ENCODE results near the gene KLHL29. TPM values are rescaled to one million over a fixed set of nuclear protein-coding genes. Genes with fewer than 3 reads are reported as not detected.

The KLHL29 gene
- total and polyA plus RNA-seq, 10 of the 15 experiments (the other 5 are each of a cell fraction or from before 2014, with no cell fraction given), result 1.4 to 19.5 (median 6.1) TPM

GRCh38 chr2:23657371-23657770, 272.4 kb downstream of the KLHL29 start:
- in situ Hi-C loops (cut with MboI), result no loop called here
- ChIA-PET POLR2A (no interaction called here), SMC1A (ENCODE audit: uncharacterized antibody, unreplicated experiment) (no interaction called here), RAD21 (ENCODE audit: unreplicated experiment) (no interaction called here), CTCF (no interaction called here)
- peaks cover 4% of the 10 kb centered on the region; the same call in 1 of the 2 replicates for H3K4me1 ChIP-seq (ENCODE audit: control insufficient read depth, insufficient read depth, low read length)
- no peaks in the 10 kb centered on the region for H3K27me3 ChIP-seq (replicated peaks in 1 of 2; ENCODE audit: control insufficient read depth in 2 of 2, insufficient read depth in 2 of 2, low read length in 1 of 2)
- peaks cover 0 to 1% of the 10 kb centered on the region in 2 experiments; a peak in 1 of 4 replicates for H3K36me3 ChIP-seq (ENCODE audit: control insufficient read depth in 2 of 2, insufficient read depth in 2 of 2, low read length in 1 of 2)
- TF ChIP-seq NFYB (IDR thresholded peaks at IDR 0.05; ENCODE audit: insufficient read depth, low read depth, low read length) (no peak), SMAD5 (IDR thresholded peaks at IDR 0.05; ENCODE audit: low read depth) (no peak), CREB1 (IDR thresholded peaks at IDR 0.05; ENCODE audit: low read depth) (no peak), DPF2 (IDR thresholded peaks at IDR 0.05) (no peak), SP1 (IDR thresholded peaks at IDR 0.05; ENCODE audit: low read depth, low read length) (no peak), NR2F1 (conservative IDR thresholded peaks at IDR 0.05) (no peak), CHD1 (IDR thresholded peaks at IDR 0.05; ENCODE audit: low read depth, low read length) (no peak)
- TF ChIP-seq, protein P1, sequence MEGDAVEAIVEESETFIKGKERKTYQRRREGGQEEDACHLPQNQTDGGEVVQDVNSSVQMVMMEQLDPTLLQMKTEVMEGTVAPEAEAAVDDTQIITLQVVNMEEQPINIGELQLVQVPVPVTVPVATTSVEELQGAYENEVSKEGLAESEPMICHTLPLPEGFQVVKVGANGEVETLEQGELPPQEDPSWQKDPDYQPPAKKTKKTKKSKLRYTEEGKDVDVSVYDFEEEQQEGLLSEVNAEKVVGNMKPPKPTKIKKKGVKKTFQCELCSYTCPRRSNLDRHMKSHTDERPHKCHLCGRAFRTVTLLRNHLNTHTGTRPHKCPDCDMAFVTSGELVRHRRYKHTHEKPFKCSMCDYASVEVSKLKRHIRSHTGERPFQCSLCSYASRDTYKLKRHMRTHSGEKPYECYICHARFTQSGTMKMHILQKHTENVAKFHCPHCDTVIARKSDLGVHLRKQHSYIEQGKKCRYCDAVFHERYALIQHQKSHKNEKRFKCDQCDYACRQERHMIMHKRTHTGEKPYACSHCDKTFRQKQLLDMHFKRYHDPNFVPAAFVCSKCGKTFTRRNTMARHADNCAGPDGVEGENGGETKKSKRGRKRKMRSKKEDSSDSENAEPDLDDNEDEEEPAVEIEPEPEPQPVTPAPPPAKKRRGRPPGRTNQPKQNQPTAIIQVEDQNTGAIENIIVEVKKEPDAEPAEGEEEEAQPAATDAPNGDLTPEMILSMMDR (IDR thresholded peaks at IDR 0.05 in 2 of 3, conservative IDR thresholded peaks at IDR 0.05 in 1 of 3; ENCODE audit: control insufficient read depth in 2 of 3, extremely low read depth in 1 of 3, insufficient read depth in 1 of 3, low read depth in 3 of 3, low read length in 3 of 3), result no peak
- TF ChIP-seq, protein P2, sequence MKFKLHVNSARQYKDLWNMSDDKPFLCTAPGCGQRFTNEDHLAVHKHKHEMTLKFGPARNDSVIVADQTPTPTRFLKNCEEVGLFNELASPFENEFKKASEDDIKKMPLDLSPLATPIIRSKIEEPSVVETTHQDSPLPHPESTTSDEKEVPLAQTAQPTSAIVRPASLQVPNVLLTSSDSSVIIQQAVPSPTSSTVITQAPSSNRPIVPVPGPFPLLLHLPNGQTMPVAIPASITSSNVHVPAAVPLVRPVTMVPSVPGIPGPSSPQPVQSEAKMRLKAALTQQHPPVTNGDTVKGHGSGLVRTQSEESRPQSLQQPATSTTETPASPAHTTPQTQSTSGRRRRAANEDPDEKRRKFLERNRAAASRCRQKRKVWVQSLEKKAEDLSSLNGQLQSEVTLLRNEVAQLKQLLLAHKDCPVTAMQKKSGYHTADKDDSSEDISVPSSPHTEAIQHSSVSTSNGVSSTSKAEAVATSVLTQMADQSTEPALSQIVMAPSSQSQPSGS (IDR thresholded peaks at IDR 0.05; ENCODE audit: low read length), result no peak
- no peak overlapping the region for H3K9ac ChIP-seq (ENCODE audit: control insufficient read depth, insufficient read depth, low read length)
- intact Hi-C loops (cut with micrococcal nuclease; ENCODE audit: unreplicated experiment), result no loop called here
- WGBS (ENCODE audit: insufficient coverage, insufficient replicate concordance, low lambda C conversion rate, missing lambda C conversion rate), result 100% methylated on average over 1 of the region's 1 CpG
- no peak overlapping the region for H3K4me2 ChIP-seq (ENCODE audit: control insufficient read depth, insufficient read depth)
- H3K4me3 ChIP-seq, result no peak overlapping the region
- ATAC-seq (no peak), DNase-seq (ENCODE audit: low read depth, low spot score) (no peak), FAIRE-seq (no peak)
- no peaks in the 10 kb centered on the region for H3K9me3 ChIP-seq (replicated peaks; ENCODE audit: control insufficient read depth, insufficient read depth, low read length)
- no peaks in the 10 kb centered on the region for H4K20me1 ChIP-seq (ENCODE audit: control insufficient read depth, insufficient read depth)
- H3K27ac ChIP-seq (ENCODE audit: control insufficient read depth, insufficient read depth), result no peak overlapping the region
- H3K79me2 ChIP-seq (ENCODE audit: control insufficient read depth, insufficient read depth, low read length), result no peaks in the 10 kb centered on the region
- no TSS peak for BruUV-seq (replicated peaks)
- no peak overlapping the region for H2AFZ ChIP-seq (ENCODE audit: control insufficient read depth, low read depth, low read length)
